Measurements from ENCODE around the gene YARS1. TPM values are rescaled to one million over a fixed set of nuclear protein-coding genes. Genes with fewer than 3 reads are reported as not detected.
"Not testable (repeated sequence)": the region's sequence is repeated elsewhere in the genome, so short reads cannot be mapped to it uniquely, and the experiment has no call there.

The YARS1 gene
- polyA plus RNA-seq, 1 donor from 2014 or later: 49.4 TPM

GRCh38 chr1:32808580-32808979 lies 8.6 kb downstream of the YARS1 start (continued):
- no peak for TF ChIP-seq SMC3 (conservative IDR thresholded peaks at IDR 0.05; ENCODE audit: poor library complexity)
- TF ChIP-seq RAD21 (conservative IDR thresholded peaks at IDR 0.05): no peak

- H3K27me3 ChIP-seq (ENCODE audit: insufficient read depth, low read depth, low read length): no peaks in the 10 kb centered on the region
- H2AFZ ChIP-seq (ENCODE audit: low read depth, low read length): no peak overlapping the region
- peaks cover 6% of the 10 kb centered on the region for H3K36me3 ChIP-seq (ENCODE audit: insufficient read depth, low read length)
- no peaks in the 10 kb centered on the region for H3K9me3 ChIP-seq (ENCODE audit: low read length)
- no peak overlapping the region for H3K4me3 ChIP-seq (ENCODE audit: low read length)
- TF ChIP-seq EZH2 (IDR thresholded peaks at IDR 0.05; ENCODE audit: borderline replicate concordance, insufficient read depth, low read length, poor library complexity, severe bottlenecking) (no peak), CTCF (IDR thresholded peaks at IDR 0.05; ENCODE audit: poor library complexity, severe bottlenecking) (no peak)
- no peak overlapping the region for H3K9ac ChIP-seq (ENCODE audit: low read length)
- peaks cover 3% of the 10 kb centered on the region for H3K79me2 ChIP-seq (replicated peaks; ENCODE audit: insufficient read depth, low read length)
- no peaks in the 10 kb centered on the region for H3K9me2 ChIP-seq (ENCODE audit: insufficient read depth, low read length)
- H3K27ac ChIP-seq (ENCODE audit: low read length): no peak overlapping the region
- H4K20me1 ChIP-seq (ENCODE audit: insufficient read depth): no peaks in the 10 kb centered on the region
- no peak overlapping the region for H3K4me2 ChIP-seq (ENCODE audit: low read length)
- H3F3A ChIP-seq (ENCODE audit: insufficient read depth, low read length, poor library complexity, severe bottlenecking): no peaks in the 10 kb centered on the region
Observed at GRCh38 chr1:32806910-32807523, 10.1 kb downstream of the YARS1 start.

GRCh38 chr1:32806290-32806689 lies 10.9 kb downstream of the YARS1 start:
- Histone ChIP-seq H3K27me3 (ENCODE audit: insufficient read depth, low read depth, low read length) (no peaks in the 10 kb centered on the region), H3K27ac (ENCODE audit: low read length) (no peak overlapping the region), H4K20me1 (ENCODE audit: insufficient read depth) (no peaks in the 10 kb centered on the region), H3K9me2 (ENCODE audit: insufficient read depth, low read length) (no peaks in the 10 kb centered on the region), H3F3A (ENCODE audit: insufficient read depth, low read length, poor library complexity, severe bottlenecking) (no peaks in the 10 kb centered on the region), H3K4me2 (ENCODE audit: low read length) (no peak overlapping the region), H3K36me3 (ENCODE audit: insufficient read depth, low read length) (peaks cover 6% of the 10 kb centered on the region), H3K79me2 (replicated peaks; ENCODE audit: insufficient read depth, low read length) (no peaks in the 10 kb centered on the region), H3K9ac (ENCODE audit: low read length) (no peak overlapping the region), H3K9me3 (ENCODE audit: low read length) (no peaks in the 10 kb centered on the region), H2AFZ (ENCODE audit: low read depth, low read length) (no peak overlapping the region), H3K4me3 (ENCODE audit: low read length) (no peak overlapping the region)
- TF ChIP-seq CTCF (IDR thresholded peaks at IDR 0.05; ENCODE audit: poor library complexity, severe bottlenecking) (no peak), MXI1 (conservative IDR thresholded peaks at IDR 0.05; ENCODE audit: poor library complexity, severe bottlenecking) (no peak)

GRCh38 chr1:32804460-32804859 lies 12.7 kb downstream of the YARS1 start:
- H3K27me3 ChIP-seq (ENCODE audit: insufficient read depth, low read depth, low read length); H3K9me2 ChIP-seq (ENCODE audit: insufficient read depth, low read length); H4K20me1 ChIP-seq (ENCODE audit: insufficient read depth); H3K36me3 ChIP-seq (ENCODE audit: insufficient read depth, low read length); H3K9ac ChIP-seq (ENCODE audit: low read length); H3K4me3 ChIP-seq (ENCODE audit: low read length); H3K79me2 ChIP-seq (replicated peaks; ENCODE audit: insufficient read depth, low read length); H2AFZ ChIP-seq (ENCODE audit: low read depth, low read length); H3K27ac ChIP-seq (ENCODE audit: low read length); H3K9me3 ChIP-seq (ENCODE audit: low read length); H3K4me2 ChIP-seq (ENCODE audit: low read length); H3F3A ChIP-seq (ENCODE audit: insufficient read depth, low read length, poor library complexity, severe bottlenecking): not testable (repeated sequence)

Measured in neural cell (in vitro differentiated cells).